NOMO-1 (cell line): Measurements from ENCODE around the gene UBASH3B.

Experiments
- DNase-seq, 2 experiments: peaks; one replicate each; lab custom pipeline; 2025; ENCODE audit not compliant: unreplicated experiment in 2 of 2; lab: John Stamatoyannopoulos, UW

The UBASH3B gene

GRCh38 chr11:122646549-122647340 lies 8.8 kb upstream of the UBASH3B start:
- DNase-seq, result no peak

GRCh38 chr11:122647736-122648275 lies 7.7 kb upstream of the UBASH3B start:
- no peak for DNase-seq

- peak; percentile 69 to 70 for DNase-seq
These were observed 6.4 kb upstream of the UBASH3B start for GRCh38 chr11:122649116-122649515.

- no peak for DNase-seq
These were observed 4.9 kb upstream of the UBASH3B start for GRCh38 chr11:122650619-122651018.

GRCh38 chr11:122652495-122652894 lies 3.0 kb upstream of the UBASH3B start:
- no peak for DNase-seq

- no peak for DNase-seq
These were observed 1.5 kb upstream of the UBASH3B start for GRCh38 chr11:122653916-122654585.

GRCh38 chr11:122656073-122656630 lies 630 bp downstream of the UBASH3B start:
- peak in 1 of 2 experiments; percentile 19 for DNase-seq

- peak in 1 of 2 experiments; percentile 22 for DNase-seq
These were observed 1.1 kb downstream of the UBASH3B start for GRCh38 chr11:122656631-122657101.

- DNase-seq, result peak; percentile 23 to 42
These were observed 4.4 kb downstream of the UBASH3B start for GRCh38 chr11:122659676-122660554.

- no peak for DNase-seq
These were observed 5.8 kb downstream of the UBASH3B start for GRCh38 chr11:122661182-122661945.

- no peak for DNase-seq
These were observed 7.7 kb downstream of the UBASH3B start for GRCh38 chr11:122663056-122663740.

- peak in 1 of 2 experiments; percentile 19 for DNase-seq
These were observed 8.2 kb downstream of the UBASH3B start for GRCh38 chr11:122663764-122664163.

GRCh38 chr11:122664188-122664587 lies 8.7 kb downstream of the UBASH3B start:
- no peak for DNase-seq

GRCh38 chr11:122665861-122666260 lies 10.3 kb downstream of the UBASH3B start:
- DNase-seq, result no peak

- DNase-seq, result no peak
These were observed 11.2 kb downstream of the UBASH3B start for GRCh38 chr11:122666743-122667142.

- no peak for DNase-seq
These were observed 13.1 kb downstream of the UBASH3B start for GRCh38 chr11:122668562-122669090.

GRCh38 chr11:122670131-122670530 lies 14.6 kb downstream of the UBASH3B start:
- no peak for DNase-seq

GRCh38 chr11:122671400-122671891 lies 15.9 kb downstream of the UBASH3B start:
- no peak for DNase-seq

- DNase-seq, result no peak
These were observed 17.4 kb downstream of the UBASH3B start for GRCh38 chr11:122672892-122673291.
